HPDE6-E6E7 (cell line): ENCODE data around the gene SRSF6.
A peak's percentile ranks its signal among the peaks of the same experiment; 100 is the strongest.
"Not testable (repeated sequence)": the region's sequence is repeated elsewhere in the genome, so short reads cannot be mapped to it uniquely, and the experiment has no call there.

Source experiments
- DNase-seq: peaks from one replicate; pipeline ENCODE4 v3.0.0; 2011; ENCODE audit warnings: missing footprints; ENCODE audit errors: extremely low spot score

Gene SRSF6

DNA sequence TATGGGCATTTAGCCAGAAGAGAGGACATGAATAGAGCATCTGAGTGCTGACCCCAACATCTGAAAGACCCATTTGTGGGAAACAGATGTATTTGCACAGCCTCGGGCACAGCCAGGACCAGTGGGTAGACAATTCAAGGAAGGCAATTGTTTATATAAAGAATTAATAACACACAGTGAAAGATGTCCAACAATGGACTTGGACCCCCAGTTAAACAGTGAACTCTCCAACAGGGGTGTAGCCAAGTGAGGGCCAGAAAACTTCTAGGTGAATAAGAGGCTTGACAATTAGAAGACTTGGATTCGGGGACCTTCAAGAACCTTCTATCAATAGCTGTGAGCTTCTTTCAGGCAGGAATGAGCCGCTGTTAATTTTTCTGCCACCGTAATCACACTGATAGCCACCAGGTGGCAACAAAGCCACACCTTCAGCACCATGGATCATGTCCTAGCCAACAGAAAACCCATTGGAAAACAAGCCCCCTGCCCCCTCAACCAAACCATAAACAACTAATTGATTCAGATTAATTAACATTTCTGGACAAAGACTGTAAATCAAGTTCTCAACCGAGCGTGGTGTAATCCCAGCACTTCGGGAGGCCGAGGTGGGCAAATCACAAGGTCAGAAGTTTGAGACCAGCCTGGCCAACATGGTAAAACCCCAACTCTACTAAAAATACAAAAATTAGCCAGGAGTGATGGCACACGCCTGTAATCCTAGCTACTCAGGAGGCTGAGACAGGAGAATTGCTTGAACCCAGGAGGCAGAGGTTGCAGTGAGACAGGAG is 8.8 kb upstream of the SRSF6 start:
- peak; percentile 79 for DNase-seq

- no peak for DNase-seq
Measured at GRCh38 chr20:43450841-43451799, 6.6 kb upstream of the SRSF6 start.

- no peak for DNase-seq
Measured at GRCh38 chr20:43452404-43453126, 5.1 kb upstream of the SRSF6 start.

GRCh38 chr20:43456252-43456651 is 1.4 kb upstream of the SRSF6 start:
- not testable (repeated sequence) for DNase-seq

GRCh38 chr20:43456809-43457639 is 672 bp upstream of the SRSF6 start:
- peak; percentile 100 for DNase-seq

DNA sequence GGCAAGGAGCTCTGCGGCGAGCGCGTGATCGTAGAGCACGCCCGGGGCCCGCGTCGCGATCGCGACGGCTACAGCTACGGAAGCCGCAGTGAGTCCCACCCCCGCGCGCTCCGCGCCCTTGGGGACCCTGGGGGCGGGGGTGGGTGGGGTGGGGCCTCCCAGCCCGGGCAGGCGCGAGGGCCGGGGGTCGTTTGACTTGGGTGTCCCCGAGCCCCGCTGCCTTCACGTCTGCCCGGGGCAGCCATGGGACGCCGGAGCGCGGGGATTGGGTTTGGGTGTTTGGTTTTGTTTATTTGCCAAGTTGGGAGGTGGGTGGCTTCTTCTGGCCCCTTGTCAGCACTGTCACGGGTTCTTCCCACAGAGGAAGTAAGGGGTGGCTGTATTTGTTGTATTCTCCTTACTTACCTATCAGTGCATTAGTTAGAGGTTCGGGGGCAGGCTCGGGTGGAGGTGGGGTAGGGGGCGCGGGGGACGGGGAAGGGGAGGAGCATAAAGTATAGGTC is 777 bp downstream of the SRSF6 start:
- no peak for DNase-seq

DNA sequence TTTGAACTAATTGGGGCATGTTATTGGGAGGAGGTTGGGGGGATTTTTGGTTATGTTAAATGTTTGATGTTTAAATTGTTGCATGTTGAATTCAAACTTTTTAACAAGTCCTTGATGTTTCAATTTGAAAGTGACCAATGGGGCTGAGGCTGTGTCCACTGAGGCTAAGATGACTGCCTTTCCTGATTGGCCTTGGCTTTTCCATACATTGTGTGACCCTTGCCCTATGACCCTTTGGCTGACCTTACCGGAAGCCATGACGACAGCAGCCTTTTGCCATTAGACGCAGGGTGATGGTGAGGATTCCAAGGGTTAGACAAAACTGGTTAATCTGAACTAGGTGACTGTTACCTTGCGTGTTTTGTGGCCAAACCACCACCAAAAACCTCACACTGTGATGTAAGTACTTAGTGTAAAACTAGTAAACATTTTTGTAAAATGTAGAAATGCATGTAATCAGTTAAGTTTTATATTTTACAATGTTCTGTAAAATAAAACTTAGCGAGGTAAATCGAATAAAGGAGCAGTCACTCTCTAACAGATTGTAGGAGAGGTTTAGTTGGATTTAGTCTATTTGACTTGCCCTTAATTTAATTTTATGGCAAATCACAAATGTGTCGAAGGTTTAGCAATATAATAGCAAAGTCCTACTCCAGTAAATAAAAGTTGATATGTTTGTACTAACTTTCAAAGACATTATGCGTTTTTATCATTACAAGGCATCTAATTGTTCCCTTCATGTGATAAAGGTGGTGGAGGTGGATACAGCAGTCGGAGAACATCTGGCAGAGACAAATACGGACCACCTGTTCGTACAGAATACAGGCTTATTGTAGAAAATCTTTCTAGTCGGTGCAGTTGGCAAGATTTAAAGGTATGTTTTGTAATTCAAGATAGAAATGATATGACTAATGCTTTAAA is 1.6 kb downstream of the SRSF6 start:
- no peak for DNase-seq

DNA sequence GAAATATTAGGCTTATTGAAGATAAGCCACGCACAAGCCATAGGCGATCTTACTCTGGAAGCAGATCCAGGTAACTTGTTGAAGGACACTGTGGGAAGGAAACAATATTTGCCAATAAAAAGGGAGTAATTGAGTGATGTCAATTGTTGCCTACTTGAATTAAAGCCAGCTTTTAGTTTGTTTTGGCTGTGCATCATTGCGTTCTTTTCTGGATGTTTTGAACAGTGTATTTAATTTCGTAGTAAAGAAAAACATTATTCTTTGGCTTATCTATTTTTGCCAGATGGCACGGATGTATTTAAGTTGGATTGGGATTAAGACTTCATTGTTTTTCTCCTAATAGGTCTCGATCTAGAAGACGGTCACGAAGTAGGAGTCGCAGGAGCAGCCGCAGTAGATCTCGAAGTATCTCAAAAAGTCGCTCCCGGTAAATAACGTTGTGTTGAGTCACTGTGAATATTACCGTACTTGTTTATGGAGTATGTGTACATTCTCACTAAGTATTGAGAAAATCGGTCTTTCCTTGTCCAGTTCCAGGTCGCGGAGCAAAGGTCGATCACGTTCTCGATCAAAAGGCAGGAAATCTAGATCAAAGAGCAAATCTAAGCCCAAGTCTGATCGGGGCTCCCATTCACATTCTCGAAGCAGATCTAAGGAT is 2.6 kb downstream of the SRSF6 start:
- DNase-seq = no peak

- no peak for DNase-seq
Measured at GRCh38 chr20:43460830-43461200, 3.1 kb downstream of the SRSF6 start.

DNA sequence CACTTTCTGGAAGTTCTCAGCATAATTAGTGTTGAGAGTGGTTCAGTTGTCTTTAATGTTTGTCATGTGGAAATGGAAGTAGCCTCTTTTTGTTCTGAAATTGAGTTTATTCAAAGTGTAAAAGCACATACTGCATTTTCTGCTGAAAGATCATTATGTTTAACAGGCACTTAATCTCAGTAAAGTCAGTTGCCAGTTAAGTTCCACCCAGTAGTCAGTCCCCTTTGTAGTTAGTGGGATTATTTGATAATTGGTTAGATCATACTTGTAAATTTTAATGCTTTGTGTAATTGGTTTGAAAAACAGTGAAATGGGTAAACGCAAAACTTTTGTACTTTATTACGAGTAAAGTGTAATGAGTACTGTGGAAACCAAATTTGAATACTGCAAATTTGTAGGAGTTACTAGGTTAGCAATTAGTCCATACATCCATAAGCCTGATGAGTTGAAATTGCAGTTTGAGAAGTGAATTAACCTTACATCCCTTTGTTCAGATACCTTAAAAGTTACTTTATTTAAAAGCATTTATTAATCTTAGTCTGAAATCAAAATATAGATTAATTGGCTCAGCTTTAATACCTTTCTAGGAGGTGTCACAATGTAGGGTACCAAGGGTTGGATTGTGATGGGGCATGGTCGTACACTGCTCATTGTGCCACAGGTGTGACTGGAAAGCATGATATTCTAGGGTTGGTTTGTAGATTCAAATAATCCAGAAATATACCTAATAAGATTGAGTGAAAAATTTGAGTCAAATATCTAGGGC is 4.4 kb downstream of the SRSF6 start:
- no peak for DNase-seq

GRCh38 chr20:43462660-43463526 is 5.2 kb downstream of the SRSF6 start:
- DNase-seq = no peak

- DNase-seq = no peak
Measured at GRCh38 chr20:43463527-43464218, 6.0 kb downstream of the SRSF6 start.

GRCh38 chr20:43464219-43464790 is 6.6 kb downstream of the SRSF6 start:
- DNase-seq = no peak

DNA sequence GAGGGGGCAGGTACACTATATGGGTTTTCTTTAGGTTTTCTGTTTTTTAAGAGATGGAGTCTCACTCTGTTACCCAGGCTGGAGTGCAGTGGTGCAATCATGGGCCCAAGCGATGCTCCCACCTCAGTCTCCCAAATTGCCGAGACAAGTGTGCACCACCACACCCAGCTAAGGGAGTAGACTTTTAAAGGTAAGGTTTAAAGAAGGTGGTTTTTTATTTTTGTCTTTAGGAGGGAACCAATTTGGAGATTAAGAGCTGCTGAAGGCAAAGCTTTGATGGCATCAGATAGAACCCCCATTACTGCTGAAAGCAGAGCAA is 7.9 kb downstream of the SRSF6 start:
- no peak for DNase-seq

GRCh38 chr20:43467589-43467988 is 9.9 kb downstream of the SRSF6 start:
- no peak for DNase-seq

DNA sequence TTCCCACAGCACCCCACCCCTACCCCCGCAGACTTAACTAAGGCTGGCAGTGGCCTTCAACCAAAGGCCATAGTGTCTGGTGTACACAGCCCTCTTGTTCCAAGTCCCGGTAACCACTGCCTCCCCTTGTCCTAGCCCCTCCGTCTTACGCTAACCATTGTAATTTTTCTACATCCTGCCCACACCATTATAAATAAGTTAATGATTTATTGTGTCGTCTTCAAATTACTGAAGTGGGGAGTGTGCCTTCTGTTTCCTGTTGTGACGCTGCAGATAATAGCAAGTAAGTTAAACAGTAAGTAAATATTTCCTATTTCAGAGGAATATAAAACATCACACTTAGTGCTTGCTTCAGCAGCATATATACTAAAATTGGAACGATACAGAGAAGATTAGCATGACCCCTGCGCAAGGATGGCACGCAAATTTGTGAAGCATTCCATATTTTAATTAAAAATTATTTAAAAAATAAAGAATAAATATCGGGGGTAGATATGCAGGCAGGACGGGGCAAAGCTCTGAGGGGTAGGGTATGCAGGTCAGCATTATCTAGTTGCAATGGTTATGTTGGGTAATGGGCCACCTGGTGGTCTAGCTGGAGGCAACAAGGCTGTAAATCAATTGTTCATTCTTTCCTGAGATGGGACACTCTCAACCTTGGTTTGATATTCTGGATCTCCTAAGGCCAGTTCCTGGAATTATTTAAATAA is 15.1 kb downstream of the SRSF6 start:
- no peak for DNase-seq
